OCI-LY1 (cell line): ENCODE results near the gene HOMER2.

Experiments used
- H2AFZ ChIP-seq: fragments of 200-600 bp; sonication (generic), shearing (Covaris generic); 2 replicates; pipeline ENCODE4 v1.6.0; 2014; ENCODE audit warnings: antibody characterized with exemption, mild to moderate bottlenecking, low read length
- H3F3A ChIP-seq: fragments of 200-600 bp; sonication (generic), shearing (Covaris generic); 2 replicates; pipeline ENCODE4 v1.6.0; 2014; ENCODE audit warnings: mild to moderate bottlenecking, antibody characterized with exemption, low read length, moderate library complexity; ENCODE audit not compliant: insufficient read depth
- H3K27ac ChIP-seq: fragments of 200-600 bp; sonication (generic); 2 replicates; pipeline ENCODE4 v1.5.1; 2014; ENCODE audit warnings: low read length, mixed run types, mild to moderate bottlenecking, low read depth; ENCODE audit not compliant: poor library complexity, severe bottlenecking
- H3K27me3 ChIP-seq: fragments of 200-600 bp; sonication (generic); 2 replicates; pipeline ENCODE4 v1.6.0; 2014; ENCODE audit warnings: antibody characterized with exemption, mild to moderate bottlenecking, low read length, moderate library complexity; ENCODE audit not compliant: insufficient read depth
- H3K36me3 ChIP-seq: fragments of 200-600 bp; sonication (generic); 2 replicates; pipeline ENCODE4 v1.6.1; 2014; ENCODE audit warnings: mild to moderate bottlenecking, antibody characterized with exemption, low read length, moderate library complexity, mixed read lengths; ENCODE audit not compliant: insufficient read depth
- H3K4me1 ChIP-seq: fragments of 200-600 bp; sonication (generic); 2 replicates; pipeline ENCODE4 v1.5.1; 2014; ENCODE audit warnings: mild to moderate bottlenecking, low read length, moderate library complexity; ENCODE audit not compliant: insufficient read depth, severe bottlenecking
- H3K4me2 ChIP-seq: fragments of 200-600 bp; sonication (generic), shearing (Covaris generic); 2 replicates; pipeline ENCODE4 v1.6.1; 2014; ENCODE audit warnings: low read length
- H3K4me3 ChIP-seq: fragments of 200-600 bp; sonication (generic); 2 replicates; pipeline ENCODE4 v1.5.1; 2014; ENCODE audit warnings: low read length, low read depth, mild to moderate bottlenecking, mixed read lengths; ENCODE audit not compliant: poor library complexity, severe bottlenecking
- H3K79me2 ChIP-seq: fragments of 200-600 bp; shearing (Covaris generic); 2 replicates; pipeline ENCODE4 v1.6.1; 2016; ENCODE audit warnings: mixed run types, low read length, mixed read lengths; ENCODE audit not compliant: insufficient read depth
- H3K9ac ChIP-seq: fragments of 200-600 bp; sonication (generic), shearing (Covaris generic); 2 replicates; pipeline ENCODE4 v1.6.1; 2014; ENCODE audit warnings: mild to moderate bottlenecking, low read length, mixed read lengths
- H3K9me2 ChIP-seq: fragments of 200-600 bp; sonication (generic), shearing (Covaris generic); 2 replicates; pipeline ENCODE4 v1.6.1; 2014; ENCODE audit warnings: low read depth, mild to moderate bottlenecking, low read length, mixed read lengths
- H3K9me3 ChIP-seq: fragments of 200-600 bp; shearing (Covaris generic); 2 replicates; pipeline ENCODE4 v1.6.1; 2014; ENCODE audit warnings: low read length, mixed read lengths
- H4K20me1 ChIP-seq: fragments of 200-600 bp; sonication (generic), shearing (Covaris generic); 2 replicates; pipeline ENCODE4 v1.6.0; 2016; ENCODE audit warnings: mild to moderate bottlenecking, low read length; ENCODE audit not compliant: insufficient read depth
- EZH2 ChIP-seq: fragments of 200-600 bp; sonication (generic), shearing (Covaris generic); IDR thresholded peaks from 2 replicates; pipeline ENCODE4 v1.8.0; 2017; ENCODE audit warnings: borderline replicate concordance, mixed run types, mild to moderate bottlenecking, antibody characterized with exemption, low read length, moderate library complexity, mixed read lengths
- TF ChIP-seq, protein P1 (sequence below): fragments of 200-600 bp; sonication (generic), shearing (Covaris generic); IDR thresholded peaks from 2 replicates; pipeline ENCODE4 v1.5.1; 2017; ENCODE audit warnings: mild to moderate bottlenecking, antibody characterized with exemption, low read length, moderate library complexity, mixed read lengths

HOMER2 gene

DNA sequence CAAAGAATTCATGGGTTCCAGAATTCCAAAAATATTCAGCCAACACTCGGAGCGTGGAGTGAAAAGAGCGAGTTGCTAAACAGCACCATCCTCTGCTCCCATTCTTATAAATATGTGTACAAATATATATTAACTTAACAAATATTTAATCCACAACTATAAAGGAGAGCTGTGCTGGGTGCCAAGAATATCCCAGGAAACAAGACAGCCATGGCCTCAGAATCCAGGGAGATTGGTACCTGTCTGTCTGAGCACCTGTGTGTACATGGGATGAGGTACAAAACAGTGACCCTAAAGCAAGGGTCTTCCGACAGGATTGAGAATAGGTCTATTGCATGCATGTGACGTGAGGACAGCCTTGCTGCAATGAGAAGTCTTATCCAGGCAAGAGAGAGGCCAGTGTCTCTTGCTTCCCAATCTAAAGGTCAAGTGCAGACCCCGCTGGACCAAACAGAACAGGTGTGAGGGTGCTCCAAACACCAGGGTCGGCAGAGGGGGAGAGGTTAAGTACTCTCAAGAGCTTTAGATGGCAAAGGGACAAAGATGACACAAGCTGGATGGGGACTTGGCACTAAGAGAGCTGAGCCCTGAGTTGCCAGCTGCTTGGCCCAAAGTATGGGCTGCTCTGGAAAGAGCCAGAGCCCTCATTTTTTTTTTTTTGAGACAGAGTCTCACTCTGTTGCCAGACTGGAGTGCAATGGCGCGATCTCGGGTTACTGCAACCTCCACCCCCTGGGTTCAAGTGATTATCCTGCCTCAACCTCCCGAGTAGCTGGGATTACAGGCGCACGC is 36.2 kb downstream of the HOMER2 start:
- no peaks in the 10 kb centered on the region for H3K9me3 ChIP-seq
- H3K9ac ChIP-seq = no peak overlapping the region
- H3K27me3 ChIP-seq = no peaks in the 10 kb centered on the region
- TF ChIP-seq EZH2 = no peak
- TF ChIP-seq, protein P1, sequence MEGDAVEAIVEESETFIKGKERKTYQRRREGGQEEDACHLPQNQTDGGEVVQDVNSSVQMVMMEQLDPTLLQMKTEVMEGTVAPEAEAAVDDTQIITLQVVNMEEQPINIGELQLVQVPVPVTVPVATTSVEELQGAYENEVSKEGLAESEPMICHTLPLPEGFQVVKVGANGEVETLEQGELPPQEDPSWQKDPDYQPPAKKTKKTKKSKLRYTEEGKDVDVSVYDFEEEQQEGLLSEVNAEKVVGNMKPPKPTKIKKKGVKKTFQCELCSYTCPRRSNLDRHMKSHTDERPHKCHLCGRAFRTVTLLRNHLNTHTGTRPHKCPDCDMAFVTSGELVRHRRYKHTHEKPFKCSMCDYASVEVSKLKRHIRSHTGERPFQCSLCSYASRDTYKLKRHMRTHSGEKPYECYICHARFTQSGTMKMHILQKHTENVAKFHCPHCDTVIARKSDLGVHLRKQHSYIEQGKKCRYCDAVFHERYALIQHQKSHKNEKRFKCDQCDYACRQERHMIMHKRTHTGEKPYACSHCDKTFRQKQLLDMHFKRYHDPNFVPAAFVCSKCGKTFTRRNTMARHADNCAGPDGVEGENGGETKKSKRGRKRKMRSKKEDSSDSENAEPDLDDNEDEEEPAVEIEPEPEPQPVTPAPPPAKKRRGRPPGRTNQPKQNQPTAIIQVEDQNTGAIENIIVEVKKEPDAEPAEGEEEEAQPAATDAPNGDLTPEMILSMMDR = no peak
- H4K20me1 ChIP-seq = no peaks in the 10 kb centered on the region
- no peak overlapping the region for H3K4me2 ChIP-seq
- H3K36me3 ChIP-seq = no peaks in the 10 kb centered on the region
- H3K79me2 ChIP-seq = no peaks in the 10 kb centered on the region
- H3K9me2 ChIP-seq = no peaks in the 10 kb centered on the region
- H3F3A ChIP-seq = no peaks in the 10 kb centered on the region
- H3K4me3 ChIP-seq = no peak overlapping the region
- H2AFZ ChIP-seq = no peak overlapping the region
- H3K27ac ChIP-seq = no peak overlapping the region
- no peaks in the 10 kb centered on the region for H3K4me1 ChIP-seq

DNA sequence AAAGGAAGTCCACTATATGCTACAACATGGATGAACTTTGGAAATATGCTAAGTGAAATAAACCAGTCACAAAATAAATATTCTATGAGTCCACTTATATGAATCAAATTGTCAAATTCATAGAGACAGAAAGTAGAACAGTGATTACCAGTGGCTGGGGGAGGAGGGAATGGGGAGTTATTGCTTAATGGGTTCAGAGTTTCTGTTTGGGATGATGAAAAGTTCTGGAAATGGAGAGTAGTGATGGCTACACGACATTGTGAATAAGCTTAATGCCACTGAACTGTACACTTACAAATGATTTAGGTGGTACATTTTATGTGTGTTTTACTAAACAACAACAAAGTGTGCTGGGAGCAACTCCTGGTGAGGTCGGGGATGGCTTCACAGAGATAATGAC is 38.1 kb downstream of the HOMER2 start:
- Histone ChIP-seq H4K20me1 (no peaks in the 10 kb centered on the region), H3K4me1 (no peaks in the 10 kb centered on the region), H3K9ac (no peak overlapping the region), H3K4me2 (no peak overlapping the region), H2AFZ (no peak overlapping the region), H3K9me2 (no peaks in the 10 kb centered on the region), H3K36me3 (no peaks in the 10 kb centered on the region), H3K27ac (no peak overlapping the region), H3K27me3 (no peaks in the 10 kb centered on the region), H3K4me3 (no peak overlapping the region), H3F3A (no peaks in the 10 kb centered on the region), H3K79me2 (no peaks in the 10 kb centered on the region), H3K9me3 (no peaks in the 10 kb centered on the region)
- TF ChIP-seq EZH2 = no peak

DNA sequence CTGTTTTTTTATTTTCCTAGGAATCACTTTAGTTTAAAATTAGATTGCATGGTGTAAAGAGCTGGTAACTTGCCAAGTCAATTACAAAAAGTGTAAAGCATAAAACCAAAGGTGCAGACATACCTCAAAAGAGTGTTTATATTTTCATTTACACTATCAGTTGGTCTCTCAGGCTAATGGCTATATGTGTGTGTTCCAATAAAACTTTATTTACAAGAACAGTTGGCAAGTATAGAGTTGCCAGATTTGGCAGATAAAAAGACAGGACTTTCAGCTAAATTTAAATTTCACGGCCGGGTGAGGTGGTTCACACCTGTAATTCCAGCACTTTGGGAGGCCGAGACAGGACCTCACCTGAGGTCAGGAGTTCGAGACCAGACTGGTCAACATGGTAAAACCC is 41.1 kb downstream of the HOMER2 start:
- Histone ChIP-seq H3K27ac (no peak overlapping the region), H3K9ac (no peak overlapping the region), H3K4me2 (no peak overlapping the region), H3K9me3 (0 out of 2 replicates have a peak, but pooled peaks cover 3% of the 10 kb centered on the region), H2AFZ (no peak overlapping the region), H3K27me3 (no peaks in the 10 kb centered on the region; the same call in 1 of the 2 replicates), H3K79me2 (no peaks in the 10 kb centered on the region), H3K4me3 (no peak overlapping the region), H3F3A (no peaks in the 10 kb centered on the region), H3K4me1 (no peaks in the 10 kb centered on the region), H3K36me3 (no peaks in the 10 kb centered on the region; the same call in 1 of the 2 replicates), H4K20me1 (no peaks in the 10 kb centered on the region), H3K9me2 (no peaks in the 10 kb centered on the region)
- no peak for TF ChIP-seq EZH2
- TF ChIP-seq, protein P1 = no peak
